Heart right ventricle (tissue), 16 donors: ENCODE measurements around the gene TRIM72. TPM values are rescaled to one million over a fixed set of nuclear protein-coding genes. Genes with fewer than 3 reads are reported as not detected.
"Not testable (repeated sequence)": the region's sequence is repeated elsewhere in the genome, so short reads cannot be mapped to it uniquely, and the experiment has no call there.

Experiments used
- ATAC-seq, 8 donors: fragments of 200-7000 bp; cut with Tn5 transposase; one replicate each; pipeline ENCODE4 v1.9.1; 2020; ENCODE audit warnings: mild to moderate bottlenecking in 8 of 8, moderate library complexity in 8 of 8, moderate number of reproducible peaks in 1 of 8
- DNase-seq, 2 donors: peaks; one replicate each; pipeline ENCODE4 v3.0.0-alpha.2; 2020
- H3K27ac ChIP-seq, 10 donors: fragments of 200-600 bp; sonication (generic) in 2 of 10; one replicate each; pipeline versions ENCODE4 v1.5.0 to v1.8.0; 2020 to 2022; ENCODE audit warnings: mild to moderate bottlenecking in 3 of 10
- H3K27me3 ChIP-seq, 7 donors: fragments of 200-600 bp; one replicate each; pipeline ENCODE4 v1.8.0; 2021 to 2022; ENCODE audit warnings: mild to moderate bottlenecking in 2 of 7
- H3K36me3 ChIP-seq, 9 donors: fragments of 200-600 bp; sonication (generic) in 1 of 9; one replicate each; pipeline versions ENCODE4 v1.5.0 to v1.8.0; 2020 to 2022; ENCODE audit warnings: mild to moderate bottlenecking in 2 of 9
- H3K4me1 ChIP-seq, 9 donors: fragments of 200-600 bp; sonication (generic) in 1 of 9; one replicate each; pipeline versions ENCODE4 v1.5.0 to v1.8.0; 2020 to 2022; ENCODE audit warnings: mild to moderate bottlenecking in 4 of 9
- H3K4me3 ChIP-seq, 10 donors: fragments of 200-600 bp; sonication (generic) in 2 of 10; one replicate each; pipeline versions ENCODE4 v1.5.0 to v1.8.0; 2020 to 2022; ENCODE audit warnings: mild to moderate bottlenecking in 7 of 10, moderate library complexity in 2 of 10
- H3K9me3 ChIP-seq, 11 donors: fragments of 200-600 bp in 10 of 11; sonication (generic) in 2 of 11; one replicate each; pipeline versions ENCODE4 v1.5.0 to v1.8.0; 2013 to 2022; ENCODE audit warnings: mild to moderate bottlenecking in 2 of 11, control low read depth in 1 of 11, moderate library complexity in 1 of 11
- WGBS, 2 donors: extraction: QIAGEN DNeasy Blood & Tissue Kit; methylation state at CpG; one replicate each; pipeline ENCODE4 v1.1.7; 2013; ENCODE audit warnings: inconsistent platforms in 1 of 2; 5-methylcytosine and 5-hydroxymethylcytosine counted together
- intact Hi-C, 10 donors: fragments of 100-400 bp; cut with DNase I; formaldehyde crosslinking; loops; one replicate each; pipeline versions ENCODE4 v1.11.1 to v1.14.2; 2022
- polyA plus RNA-seq, 2 donors: library from polyadenylated mRNA; stranded (reverse); fragments of 200-250 nt; gene quantifications; one replicate each; pipeline ENCODE4 v1.2.3, GENCODE V29; 2013
- total RNA-seq, 10 donors: library from RNA; stranded (reverse); fragmentation: NEBNext Ultra II Directional in 3 of 10; extraction: Animal tissue kit (Norgen Biotek cat#: 25700) in 3 of 10; gene quantifications; one replicate each; pipeline versions ENCODE4 v1.2.1 to v1.2.4, GENCODE V29; 2021 to 2023
- TF ChIP-seq, protein P1 (sequence below), 9 donors: fragments of 200-600 bp; sonication (generic) in 2 of 9; IDR thresholded peaks; one replicate each; pipeline versions ENCODE4 v1.5.0 to v1.8.0; 2021 to 2022; ENCODE audit warnings: antibody characterized with exemption in 9 of 9, mild to moderate bottlenecking in 5 of 9, moderate library complexity in 1 of 9
- donor health status: Arrhythmogenic right ventricular cardiomyopathy.
- donor health status: ischemic (EF 13 %, LVEDD 7.1; RV severe dilation, severe dysfunction).
- donor health status: healthy with polysubstance abuse.
- donor health status: DM: no; HTN: yes; CAD: no.
- donor health status: DM: no; HTN: no; CAD: no.
- donor health status: ischemic (EF 25% LVEDD 6.9; RV normal size, moderate dysfunction).
- donor health status: ischemic (EF 25% LVEDD 5.7; RV mildly dilated, moderate dysfunction).
- donor health status: healthy.
- donor health status: DM: yes; HTN: yes; CAD: no.
- donor health status: Ischemic cardiomyopathy.
- donor health status: ischemic (EF 35%, LVEDD 5.7; RV mildly dilated, moderate dysfunction).
- donor health status: nonischemic (EF 11% LVEDD 7.7; RV severe dilation, severe dysfunction).
- donor health status: DM: yes; HTN: yes; CAD: no.
- donor health status: PGD.
- donor health status: ischemic (EF 29% LVEDD 5.4; RV normal size, mild dysfunction).
- donor health status: nonischemic (EF 23%, LVEDD 6.1; RV moderate dilation, normal function).

TRIM72 gene
- total and polyA plus RNA-seq, 12 donors, result 0.51 to 4.8 (median 1.1) TPM

DNA sequence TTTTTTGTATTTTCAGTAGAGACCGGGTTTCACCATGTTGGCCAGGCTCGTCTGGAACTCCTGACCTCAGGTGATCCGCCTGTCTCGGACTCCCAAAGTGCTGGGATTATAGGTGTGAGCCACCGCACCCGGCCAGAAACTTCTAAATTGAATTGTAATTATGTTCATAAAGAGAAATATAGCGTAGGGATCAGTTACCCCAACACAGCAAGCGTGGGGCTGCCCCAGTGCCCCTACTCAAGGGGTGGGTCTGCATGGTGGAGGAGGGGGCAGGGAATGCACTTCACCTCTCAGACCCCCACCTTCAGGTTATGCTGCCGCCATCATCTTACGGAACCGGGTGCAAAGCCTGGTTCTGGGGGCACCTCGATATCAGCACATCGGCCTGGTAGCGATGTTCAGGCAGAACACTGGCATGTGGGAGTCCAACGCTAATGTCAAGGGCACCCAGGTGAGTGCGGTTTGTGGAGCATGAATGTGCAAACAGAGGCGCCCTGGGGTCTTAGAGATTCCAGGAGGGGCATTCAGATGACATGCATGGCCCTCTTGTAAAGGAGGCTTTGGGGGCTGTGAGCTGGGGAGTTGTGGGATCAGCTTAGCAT, 63.8 kb downstream of the TRIM72 start:
- H3K9me3 ChIP-seq, result peaks cover 0 to 6% (median 0%) of the 10 kb centered on the region in 11 donors
- intact Hi-C loops, result no loop called here
- no peaks in the 10 kb centered on the region for H3K4me1 ChIP-seq
- 78 to 89% methylated on average over 17 of the region's 17 CpGs for WGBS, 2 donors
- no peaks in the 10 kb centered on the region for H3K27me3 ChIP-seq
- peaks cover 0 to 60% (median 0%) of the 10 kb centered on the region in 9 donors for H3K36me3 ChIP-seq
- DNase-seq, result no peak
- H3K4me3 ChIP-seq, result no peak overlapping the region
- TF ChIP-seq, protein P1, sequence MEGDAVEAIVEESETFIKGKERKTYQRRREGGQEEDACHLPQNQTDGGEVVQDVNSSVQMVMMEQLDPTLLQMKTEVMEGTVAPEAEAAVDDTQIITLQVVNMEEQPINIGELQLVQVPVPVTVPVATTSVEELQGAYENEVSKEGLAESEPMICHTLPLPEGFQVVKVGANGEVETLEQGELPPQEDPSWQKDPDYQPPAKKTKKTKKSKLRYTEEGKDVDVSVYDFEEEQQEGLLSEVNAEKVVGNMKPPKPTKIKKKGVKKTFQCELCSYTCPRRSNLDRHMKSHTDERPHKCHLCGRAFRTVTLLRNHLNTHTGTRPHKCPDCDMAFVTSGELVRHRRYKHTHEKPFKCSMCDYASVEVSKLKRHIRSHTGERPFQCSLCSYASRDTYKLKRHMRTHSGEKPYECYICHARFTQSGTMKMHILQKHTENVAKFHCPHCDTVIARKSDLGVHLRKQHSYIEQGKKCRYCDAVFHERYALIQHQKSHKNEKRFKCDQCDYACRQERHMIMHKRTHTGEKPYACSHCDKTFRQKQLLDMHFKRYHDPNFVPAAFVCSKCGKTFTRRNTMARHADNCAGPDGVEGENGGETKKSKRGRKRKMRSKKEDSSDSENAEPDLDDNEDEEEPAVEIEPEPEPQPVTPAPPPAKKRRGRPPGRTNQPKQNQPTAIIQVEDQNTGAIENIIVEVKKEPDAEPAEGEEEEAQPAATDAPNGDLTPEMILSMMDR (IDR thresholded peaks at IDR 0.05), result no peak
- ATAC-seq, result no peak
- no peak overlapping the region for H3K27ac ChIP-seq

DNA sequence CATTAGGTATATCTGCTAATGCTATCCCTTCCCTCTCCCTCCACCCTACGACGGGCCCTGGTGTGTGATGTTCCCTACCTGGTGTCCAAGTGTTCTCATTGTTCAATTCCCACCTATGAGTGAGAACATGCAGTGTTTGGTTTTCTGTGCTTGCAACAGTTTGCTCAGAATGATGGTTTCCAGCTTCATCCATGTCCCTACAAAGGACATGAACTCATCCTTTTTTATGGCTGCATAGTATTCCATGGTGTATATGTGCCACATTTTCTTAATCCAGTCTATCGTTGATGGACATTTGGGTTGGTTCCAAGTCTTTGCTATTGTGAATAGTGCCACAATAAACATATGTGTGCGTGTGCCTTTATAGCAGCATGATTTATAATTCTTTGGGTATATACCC, 64.9 kb downstream of the TRIM72 start:
- intact Hi-C loops, DNase-seq, ATAC-seq, H3K27ac ChIP-seq, H3K27me3 ChIP-seq, H3K4me3 ChIP-seq, H3K4me1 ChIP-seq, H3K9me3 ChIP-seq: not testable (repeated sequence)
- 82 to 92% methylated on average over 3 to 4 of the region's 4 CpGs for WGBS, 2 donors
- peaks cover 0 to 54% (median 0%) of the 10 kb centered on the region in 9 donors for H3K36me3 ChIP-seq

Other genes starting within 250 kb of the TRIM72 start
- 10 to 100 TPM in 1 of 10 donors, 1 to 10 TPM in 9; 3.3 to 13.3 (median 5.3) TPM for gene HSD3B7, start 228.9 kb upstream of the TRIM72 start, total RNA-seq
- 10 to 100 TPM in 1 of 2 donors, 1 to 10 TPM in 1; 6.8 to 12.2 TPM for gene HSD3B7, start 228.9 kb upstream of the TRIM72 start, polyA plus RNA-seq
- 1 to 10 TPM in 6 of 10 donors, under 1 TPM in 4; 0.20 to 2.3 (median 1.1) TPM for gene STX1B, start 203.5 kb upstream of the TRIM72 start, total RNA-seq
- under 1 TPM; 0.07 to 0.29 TPM for gene STX1B, start 203.5 kb upstream of the TRIM72 start, polyA plus RNA-seq
- gene STX4, start 180.6 kb upstream of the TRIM72 start, total RNA-seq, result 10 to 100 TPM; 31.8 to 53.8 (median 38.6) TPM
- gene STX4, start 180.6 kb upstream of the TRIM72 start, polyA plus RNA-seq, result 10 to 100 TPM; 76.9 to 89.2 TPM
- gene ZNF668, start 139.9 kb upstream of the TRIM72 start, total RNA-seq, result 1 to 10 TPM; 3.6 to 8.2 (median 4.5) TPM
- gene ZNF668, start 139.9 kb upstream of the TRIM72 start, polyA plus RNA-seq, result 1 to 10 TPM; 7.2 to 7.6 TPM
- 10 to 100 TPM in 3 of 10 donors, 1 to 10 TPM in 7; 7.5 to 12.0 (median 8.7) TPM for gene ZNF646, start 139.7 kb upstream of the TRIM72 start, total RNA-seq
- 1 to 10 TPM; 2.7 to 7.6 TPM for gene ZNF646, start 139.7 kb upstream of the TRIM72 start, polyA plus RNA-seq
- gene PRSS53, start 125.2 kb upstream of the TRIM72 start, total RNA-seq, result 1 to 10 TPM in 1 of 10 donors, under 1 TPM in 9; 0.21 to 1.4 (median 0.50) TPM
- 1 to 10 TPM in 1 of 2 donors, under 1 TPM in 1; 0.46 to 2.9 TPM for gene PRSS53, start 125.2 kb upstream of the TRIM72 start, polyA plus RNA-seq
- gene VKORC1, start 119.3 kb upstream of the TRIM72 start, total RNA-seq, result 10 to 100 TPM; 27.0 to 68.1 (median 31.8) TPM
- gene VKORC1, start 119.3 kb upstream of the TRIM72 start, polyA plus RNA-seq, result 100 to 1,000 TPM in 1 of 2 donors, 10 to 100 TPM in 1; 46.2 to 139 TPM
- 10 to 100 TPM; 62.8 to 90.9 (median 74.7) TPM for gene BCKDK, start 105.7 kb upstream of the TRIM72 start, total RNA-seq
- 10 to 100 TPM; 26.1 to 57.2 TPM for gene BCKDK, start 105.7 kb upstream of the TRIM72 start, polyA plus RNA-seq
- 10 to 100 TPM; 51.9 to 79.9 (median 66.0) TPM for gene KAT8, start 96.5 kb upstream of the TRIM72 start, total RNA-seq
- gene KAT8, start 96.5 kb upstream of the TRIM72 start, polyA plus RNA-seq, result 100 to 1,000 TPM in 1 of 2 donors, 10 to 100 TPM in 1; 56.3 to 107 TPM
- gene PRSS8, start 78.4 kb upstream of the TRIM72 start, total RNA-seq, result under 1 TPM in 4 of 10 donors, not detected in 6; 0.15 to 0.57 (median 0.25) TPM
- gene PRSS8, start 78.4 kb upstream of the TRIM72 start, polyA plus RNA-seq, result under 1 TPM in 1 of 2 donors, not detected in 1; 0.09 TPM
- 1 to 10 TPM in 6 of 10 donors, under 1 TPM in 4; 0.30 to 3.1 (median 1.3) TPM for gene PRSS36, start 64.1 kb upstream of the TRIM72 start, total RNA-seq
- 1 to 10 TPM; 1.2 to 3.4 TPM for gene PRSS36, start 64.1 kb upstream of the TRIM72 start, polyA plus RNA-seq
- 100 to 1,000 TPM; 127 to 174 (median 140) TPM for gene FUS, start 34.0 kb upstream of the TRIM72 start, total RNA-seq
- gene FUS, start 34.0 kb upstream of the TRIM72 start, polyA plus RNA-seq, result 100 to 1,000 TPM; 116 to 240 TPM
- gene PYCARD, start 11.4 kb upstream of the TRIM72 start, total RNA-seq, result 10 to 100 TPM in 2 of 10 donors, 1 to 10 TPM in 8; 1.7 to 26.1 (median 2.8) TPM
- 10 to 100 TPM in 1 of 2 donors, 1 to 10 TPM in 1; 8.3 to 13.9 TPM for gene PYCARD, start 11.4 kb upstream of the TRIM72 start, polyA plus RNA-seq
- gene PYDC1, start 3.0 kb downstream of the TRIM72 start, total RNA-seq, result not detected
- gene PYDC1, start 3.0 kb downstream of the TRIM72 start, polyA plus RNA-seq, result not detected
- 10 to 100 TPM in 2 of 10 donors, 1 to 10 TPM in 8; 1.2 to 24.1 (median 3.2) TPM for gene ITGAM, start 45.9 kb downstream of the TRIM72 start, total RNA-seq
- 1 to 10 TPM; 1.8 to 3.4 TPM for gene ITGAM, start 45.9 kb downstream of the TRIM72 start, polyA plus RNA-seq
- gene ITGAX, start 141.1 kb downstream of the TRIM72 start, total RNA-seq, result 10 to 100 TPM in 1 of 10 donors, 1 to 10 TPM in 7, under 1 TPM in 2; 0.79 to 18.5 (median 2.2) TPM
- gene ITGAX, start 141.1 kb downstream of the TRIM72 start, polyA plus RNA-seq, result 1 to 10 TPM; 1.3 to 1.6 TPM
- gene ITGAD, start 179.2 kb downstream of the TRIM72 start, total RNA-seq, result under 1 TPM in 1 of 10 donors, not detected in 9; 0.39 TPM
- gene ITGAD, start 179.2 kb downstream of the TRIM72 start, polyA plus RNA-seq, result under 1 TPM in 1 of 2 donors, not detected in 1; 0.01 TPM
- 1,000 to 10,000 TPM in 8 of 10 donors, 100 to 1,000 TPM in 2; 615 to 1,697 (median 1,335) TPM for gene COX6A2, start 214.2 kb downstream of the TRIM72 start, total RNA-seq
- 1,000 to 10,000 TPM; 1,540 to 9,450 TPM for gene COX6A2, start 214.2 kb downstream of the TRIM72 start, polyA plus RNA-seq
- 1 to 10 TPM; 1.9 to 5.4 (median 2.7) TPM for gene ZNF843, start 228.7 kb downstream of the TRIM72 start, total RNA-seq
- 1 to 10 TPM in 1 of 2 donors, under 1 TPM in 1; 0.22 to 1.5 TPM for gene ZNF843, start 228.7 kb downstream of the TRIM72 start, polyA plus RNA-seq
- gene ARMC5, start 245.4 kb downstream of the TRIM72 start, total RNA-seq, result 1 to 10 TPM; 3.8 to 7.8 (median 6.4) TPM
- 10 to 100 TPM in 1 of 2 donors, 1 to 10 TPM in 1; 8.4 to 11.9 TPM for gene ARMC5, start 245.4 kb downstream of the TRIM72 start, polyA plus RNA-seq